Mesodermal cell (in vitro differentiated cells): ENCODE data around the gene MED13L.

Experiments
- H3K27ac ChIP-seq: 2 replicates; pipeline ENCODE4 v1.7.0; 2013; ENCODE audit warnings: mild to moderate bottlenecking, low read depth, low read length, moderate library complexity; ENCODE audit not compliant: severe bottlenecking
- H3K36me3 ChIP-seq: 2 replicates; pipeline ENCODE4 v1.7.1; 2013; ENCODE audit warnings: mild to moderate bottlenecking, low read length, moderate library complexity; ENCODE audit not compliant: control insufficient read depth, insufficient read depth
- H3K4me1 ChIP-seq: one replicate; pipeline ENCODE4 v1.7.1; 2013; ENCODE audit warnings: mild to moderate bottlenecking, low read length; ENCODE audit not compliant: insufficient read depth, control insufficient read depth, poor library complexity, severe bottlenecking
- H3K4me3 ChIP-seq: 2 replicates; pipeline ENCODE4 v1.7.0; 2013; ENCODE audit warnings: low read length, control low read depth, mild to moderate bottlenecking; ENCODE audit not compliant: insufficient read depth, poor library complexity, severe bottlenecking; ENCODE audit errors: extremely low read depth
- H3K9me3 ChIP-seq: 2 replicates; pipeline ENCODE4 v1.7.1; 2013; ENCODE audit warnings: mild to moderate bottlenecking, low read length, moderate library complexity; ENCODE audit not compliant: control insufficient read depth
- WGBS, 2 experiments: methylation state at CpG; one replicate each; pipeline ENCODE4 v1.1.5; 2013; ENCODE audit warnings: missing lambda C conversion rate in 2 of 2; ENCODE audit not compliant: insufficient coverage in 2 of 2; 5-methylcytosine and 5-hydroxymethylcytosine counted together

The MED13L gene

GRCh38 chr12:116153113-116153512 is 124.4 kb downstream of the MED13L start:
- Histone ChIP-seq H3K36me3 (no peaks in the 10 kb centered on the region), H3K4me1 (peaks cover 32% of the 10 kb centered on the region), H3K27ac (no peak overlapping the region), H3K4me3 (no peak overlapping the region), H3K9me3 (no peaks in the 10 kb centered on the region)

- Histone ChIP-seq H3K27ac (no peak overlapping the region), H3K9me3 (no peaks in the 10 kb centered on the region), H3K4me1 (peaks cover 31% of the 10 kb centered on the region), H3K36me3 (no peaks in the 10 kb centered on the region), H3K4me3 (no peak overlapping the region)
- 83 to 89% methylated on average over 3 of the region's 4 CpGs for WGBS, 2 experiments
Observed at GRCh38 chr12:116152268-116152667, 125.2 kb downstream of the MED13L start.

GRCh38 chr12:116150452-116150851 is 127.0 kb downstream of the MED13L start:
- no peaks in the 10 kb centered on the region for H3K36me3 ChIP-seq
- H3K4me1 ChIP-seq, result peaks cover 31% of the 10 kb centered on the region
- no peaks in the 10 kb centered on the region for H3K9me3 ChIP-seq
- 85 to 94% methylated on average over 2 to 3 of the region's 5 CpGs for WGBS, 2 experiments
- no peak overlapping the region for H3K4me3 ChIP-seq
- no peak overlapping the region for H3K27ac ChIP-seq

GRCh38 chr12:116150001-116150400 is 127.5 kb downstream of the MED13L start:
- H3K4me1 ChIP-seq, result peaks cover 33% of the 10 kb centered on the region
- H3K36me3 ChIP-seq, result no peaks in the 10 kb centered on the region
- no peak overlapping the region for H3K4me3 ChIP-seq
- WGBS, 2 experiments, result 89% methylated on average over 4 of the region's 4 CpGs
- no peak overlapping the region for H3K27ac ChIP-seq
- H3K9me3 ChIP-seq, result no peaks in the 10 kb centered on the region

GRCh38 chr12:116148844-116149243 is 128.6 kb downstream of the MED13L start:
- 90 to 95% methylated on average over 3 of the region's 3 CpGs for WGBS, 2 experiments
- no peaks in the 10 kb centered on the region for H3K36me3 ChIP-seq
- H3K27ac ChIP-seq, result no peak overlapping the region
- no peak overlapping the region for H3K4me3 ChIP-seq
- H3K9me3 ChIP-seq, result no peaks in the 10 kb centered on the region
- peaks cover 35% of the 10 kb centered on the region for H3K4me1 ChIP-seq

- Histone ChIP-seq H3K36me3 (no peaks in the 10 kb centered on the region), H3K4me3 (no peak overlapping the region), H3K4me1 (peaks cover 23% of the 10 kb centered on the region), H3K9me3 (no peaks in the 10 kb centered on the region), H3K27ac (no peak overlapping the region)
- whole genome bisulfite sequencing, 2 experiments, result 83 to 95% methylated on average over 3 to 4 of the region's 8 CpGs
Observed at GRCh38 chr12:116146386-116146785, 131.1 kb downstream of the MED13L start.

- H3K9me3 ChIP-seq, result no peaks in the 10 kb centered on the region
- 100% methylated on average over 3 of the region's 3 CpGs for WGBS, 2 experiments
- H3K4me1 ChIP-seq, result peaks cover 19% of the 10 kb centered on the region
- H3K27ac ChIP-seq, result no peak overlapping the region
- no peaks in the 10 kb centered on the region for H3K36me3 ChIP-seq
- no peak overlapping the region for H3K4me3 ChIP-seq
Observed at GRCh38 chr12:116145451-116145850, 132.0 kb downstream of the MED13L start.

GRCh38 chr12:116144384-116144783 is 133.1 kb downstream of the MED13L start:
- H3K9me3 ChIP-seq, result no peaks in the 10 kb centered on the region
- peaks cover 18% of the 10 kb centered on the region for H3K4me1 ChIP-seq
- no CpG with 5 or more reads among the region's 1 CpG for WGBS, 2 experiments
- H3K36me3 ChIP-seq, result no peaks in the 10 kb centered on the region
- H3K4me3 ChIP-seq, result no peak overlapping the region
- H3K27ac ChIP-seq, result peak overlapping the region; percentile 58

- WGBS, 2 experiments, result 75 to 80% methylated on average over 1 of the region's 1 CpG
- peaks cover 21% of the 10 kb centered on the region for H3K4me1 ChIP-seq
- no peak overlapping the region for H3K4me3 ChIP-seq
- no peaks in the 10 kb centered on the region for H3K9me3 ChIP-seq
- no peaks in the 10 kb centered on the region for H3K36me3 ChIP-seq
- peak overlapping the region; percentile 58 for H3K27ac ChIP-seq
Observed at GRCh38 chr12:116143909-116144308, 133.6 kb downstream of the MED13L start.

GRCh38 chr12:116142936-116143898 is 134.3 kb downstream of the MED13L start:
- WGBS, 2 experiments, result 87 to 91% methylated on average over 6 to 7 of the region's 9 CpGs
- no peak overlapping the region for H3K4me3 ChIP-seq
- peak overlapping the region; percentile 58 for H3K27ac ChIP-seq

GRCh38 chr12:116141833-116142162 is 135.7 kb downstream of the MED13L start:
- Histone ChIP-seq H3K9me3 (no peaks in the 10 kb centered on the region), H3K4me3 (no peak overlapping the region), H3K36me3 (no peaks in the 10 kb centered on the region), H3K4me1 (peaks cover 31% of the 10 kb centered on the region), H3K27ac (no peak overlapping the region)
- 84 to 87% methylated on average over 2 of the region's 2 CpGs for WGBS, 2 experiments

More at GRCh38 chr12:116142936-116143898, 134.3 kb downstream of the MED13L start:
- Histone ChIP-seq H3K36me3 (no peaks in the 10 kb centered on the region), H3K4me1 (peaks cover 28% of the 10 kb centered on the region), H3K9me3 (no peaks in the 10 kb centered on the region)
